HG03432 (cell line): ENCODE data around the gene TEX48.
A peak's percentile ranks its signal among the peaks of the same experiment; 100 is the strongest.

Experiments
- ATAC-seq: cut with Tn5 transposase; IDR thresholded peaks from one replicate; pipeline ENCODE4 v1.9.1; 2021; ENCODE audit warnings: mild to moderate bottlenecking, moderate library complexity; ENCODE audit not compliant: unreplicated experiment

Gene TEX48

DNA sequence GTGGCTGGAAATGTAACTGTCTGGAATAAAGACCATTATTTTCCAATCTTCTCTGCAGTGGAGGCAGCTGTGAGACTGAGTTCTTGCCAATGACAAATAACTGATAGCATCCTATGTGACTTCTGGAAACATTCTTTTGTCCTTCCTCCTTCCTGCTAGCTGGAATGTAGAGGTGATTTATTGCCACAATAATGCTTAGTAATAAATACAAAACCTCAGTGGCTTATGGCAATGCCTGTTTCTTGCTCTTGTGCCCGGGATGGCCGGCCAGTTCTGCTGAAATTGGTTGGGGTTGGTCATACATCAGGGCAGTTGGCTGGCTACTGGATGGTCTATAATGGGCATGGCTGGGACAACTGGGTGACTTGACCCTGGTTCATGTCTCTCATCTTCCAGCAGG is 12.2 kb upstream of the TEX48 start:
- ATAC-seq: no peak

DNA sequence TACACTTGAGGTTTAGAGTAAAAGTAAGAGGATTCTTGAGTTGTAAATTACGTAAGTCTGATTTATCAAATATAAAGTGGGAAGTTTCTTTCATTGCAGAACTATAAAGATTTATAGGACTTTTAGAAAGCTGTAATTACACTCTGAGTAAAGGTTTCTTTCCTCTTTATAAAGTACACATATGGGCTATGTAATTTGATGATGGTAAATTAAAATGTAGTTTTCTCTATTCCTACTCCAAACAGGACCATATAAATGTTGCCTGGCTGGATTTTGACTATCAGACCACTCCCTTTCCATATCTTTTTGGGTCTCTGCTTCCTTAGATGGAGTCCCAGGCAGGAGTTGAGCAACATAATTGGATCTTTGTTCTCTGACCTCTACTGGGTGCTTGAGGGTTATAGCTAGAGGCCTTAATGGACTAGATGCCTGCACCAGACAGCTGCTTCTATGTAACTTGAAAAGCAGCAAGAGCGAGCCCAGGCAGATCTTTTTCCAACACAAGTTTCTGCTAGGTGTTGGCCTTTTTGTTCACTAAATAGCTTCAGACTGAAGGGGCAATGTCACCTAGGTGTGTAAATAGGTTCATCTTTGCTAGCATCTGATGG is 11.4 kb upstream of the TEX48 start:
- ATAC-seq: no peak

DNA sequence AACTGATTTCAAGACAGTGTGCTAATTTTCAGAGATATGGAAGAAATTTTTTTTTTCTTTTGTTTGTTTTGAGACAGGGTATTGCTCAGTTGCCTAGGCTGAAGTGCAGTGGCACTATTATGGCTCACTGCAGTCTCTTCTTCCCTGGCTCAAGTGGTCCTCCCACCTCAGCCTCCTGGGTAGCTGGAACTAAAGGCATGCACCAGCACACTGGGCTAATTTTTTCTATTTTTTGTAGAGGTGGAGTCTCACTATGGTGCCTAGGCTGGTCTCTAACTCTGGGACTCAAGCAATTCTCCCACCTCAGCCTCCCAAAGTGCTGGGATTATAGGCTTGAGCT is 9.9 kb upstream of the TEX48 start:
- no peak for ATAC-seq

DNA sequence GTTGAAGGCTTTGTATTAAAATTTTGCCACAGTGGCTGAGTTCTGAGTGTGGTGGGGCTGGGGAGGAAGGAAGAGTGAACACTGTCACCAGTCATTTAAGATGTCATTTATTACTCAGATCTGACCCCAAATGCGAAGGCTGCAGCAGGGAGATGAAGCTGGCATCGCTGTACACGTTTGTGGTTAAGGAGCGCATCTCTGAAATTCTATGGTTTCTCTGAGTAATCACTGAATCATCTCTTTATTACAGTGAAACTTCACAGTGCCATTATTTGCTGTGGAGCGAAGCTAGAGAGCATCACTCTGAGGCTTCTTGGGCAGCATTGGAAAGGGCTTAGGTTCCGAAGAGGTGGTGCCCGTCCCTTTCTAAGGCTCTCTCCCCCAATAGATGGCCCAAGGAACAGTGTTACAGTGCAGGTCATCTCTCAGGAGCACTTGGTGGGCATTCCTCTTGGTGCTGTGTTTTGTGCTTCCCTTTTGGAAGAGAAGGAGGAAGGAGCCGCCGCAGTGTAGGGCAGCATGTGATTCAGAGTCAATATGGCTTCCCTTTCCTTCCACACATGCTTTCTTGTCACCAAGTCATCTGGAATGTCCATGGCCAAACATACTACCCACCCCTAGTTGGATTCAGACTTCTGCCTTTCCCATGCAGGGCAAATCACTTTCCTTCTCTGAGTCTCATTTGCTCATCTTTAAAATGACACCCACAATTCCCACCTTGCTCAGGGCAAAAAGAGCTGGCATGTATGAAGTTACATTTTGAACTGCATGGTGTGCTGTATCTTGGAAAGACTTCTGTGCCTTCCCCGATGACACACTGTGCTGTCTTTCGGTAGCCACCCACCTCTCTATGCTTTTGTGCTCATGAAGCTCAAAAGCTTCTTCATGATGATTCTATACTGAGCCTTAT is 9.3 kb upstream of the TEX48 start:
- peak; percentile 87 for ATAC-seq

DNA sequence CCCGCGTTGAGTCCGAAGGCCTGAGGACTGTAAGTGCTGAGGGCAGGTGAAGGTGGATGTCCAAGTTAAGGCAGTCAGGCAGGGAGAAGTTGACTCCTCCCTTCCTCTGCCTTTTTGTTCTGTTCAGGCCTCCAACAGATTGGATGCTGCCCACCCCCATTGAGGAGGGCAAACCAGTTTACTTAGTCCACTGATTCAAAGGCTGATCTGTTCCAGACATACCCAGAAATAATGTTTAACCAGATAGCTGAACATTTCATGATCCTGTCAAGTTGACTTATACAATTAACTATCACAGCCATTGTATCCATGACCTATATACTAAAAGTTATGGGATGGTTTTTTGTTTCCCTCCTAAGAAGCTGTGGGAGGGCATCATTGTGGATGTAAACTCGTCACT is 8.3 kb upstream of the TEX48 start:
- ATAC-seq: no peak

DNA sequence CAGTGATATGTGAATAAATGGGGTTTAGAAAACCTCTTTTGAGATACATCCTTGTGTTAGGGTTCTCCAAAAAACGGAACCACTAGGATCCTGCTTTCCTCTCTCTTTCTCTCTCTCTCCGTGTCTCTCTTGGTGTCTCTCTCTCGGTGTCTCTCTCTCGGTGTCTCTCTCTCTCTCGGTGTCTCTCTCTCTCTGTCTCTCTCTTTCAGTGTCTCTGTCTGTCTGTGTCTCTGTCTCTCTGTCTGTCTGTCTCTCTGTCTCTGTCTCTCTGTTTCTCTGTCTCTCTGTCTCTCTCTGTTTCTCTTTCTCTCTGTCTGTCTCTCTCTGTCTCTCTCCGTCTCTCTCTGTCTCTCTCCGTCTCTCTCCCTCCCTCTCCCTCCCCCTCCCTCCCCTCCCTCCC is 7.8 kb upstream of the TEX48 start:
- ATAC-seq: no peak

DNA sequence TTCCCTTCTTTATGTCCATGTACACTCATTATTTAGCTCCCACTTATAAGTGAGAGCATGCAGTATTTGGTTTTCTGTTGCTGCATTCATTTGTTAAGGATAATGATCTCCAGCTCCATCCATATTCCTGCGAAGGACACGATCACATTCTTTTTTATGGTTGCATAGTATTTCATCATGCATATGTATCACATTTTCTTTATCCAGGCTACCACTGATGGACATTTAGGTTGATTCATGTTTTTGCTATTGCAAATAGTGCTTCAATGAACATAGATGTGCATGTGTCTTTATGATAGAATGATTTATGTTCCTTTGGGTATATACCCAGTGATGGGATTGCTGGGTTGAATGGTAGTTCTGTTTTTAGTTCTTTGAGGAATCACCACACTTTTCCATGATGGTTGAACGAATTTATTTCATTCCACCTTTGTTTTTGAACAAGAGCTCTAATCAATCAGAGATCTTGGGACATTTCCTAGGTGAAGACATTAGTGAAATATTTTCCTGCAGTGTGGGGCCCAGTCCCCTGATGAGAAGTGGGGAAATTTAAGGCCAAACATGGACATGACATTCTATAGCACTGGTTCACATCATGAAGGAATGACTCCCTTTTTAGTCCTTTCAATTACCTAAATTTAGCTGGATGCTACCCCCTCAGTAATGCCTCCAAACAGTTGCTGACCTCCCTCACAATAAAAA is 7.1 kb upstream of the TEX48 start:
- no peak for ATAC-seq

DNA sequence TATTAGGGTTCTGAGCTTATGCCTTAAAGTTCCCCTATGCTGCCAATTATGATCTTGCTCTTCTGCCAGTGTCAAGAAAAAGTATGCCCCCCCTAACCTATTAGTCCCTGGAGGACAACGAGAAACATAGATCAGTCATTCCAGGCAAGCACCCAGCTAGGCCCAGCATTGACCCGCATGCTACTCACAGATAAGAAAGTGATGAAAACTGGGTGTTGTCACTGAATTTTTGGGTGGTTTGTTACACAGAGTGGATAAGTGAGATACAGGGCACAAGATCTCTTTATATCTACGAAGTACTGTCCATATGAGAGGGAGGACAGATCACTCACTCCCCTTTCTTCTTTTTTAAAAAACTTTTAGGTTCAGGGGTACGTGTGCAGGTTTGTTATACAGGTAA is 6.4 kb upstream of the TEX48 start:
- ATAC-seq: no peak

DNA sequence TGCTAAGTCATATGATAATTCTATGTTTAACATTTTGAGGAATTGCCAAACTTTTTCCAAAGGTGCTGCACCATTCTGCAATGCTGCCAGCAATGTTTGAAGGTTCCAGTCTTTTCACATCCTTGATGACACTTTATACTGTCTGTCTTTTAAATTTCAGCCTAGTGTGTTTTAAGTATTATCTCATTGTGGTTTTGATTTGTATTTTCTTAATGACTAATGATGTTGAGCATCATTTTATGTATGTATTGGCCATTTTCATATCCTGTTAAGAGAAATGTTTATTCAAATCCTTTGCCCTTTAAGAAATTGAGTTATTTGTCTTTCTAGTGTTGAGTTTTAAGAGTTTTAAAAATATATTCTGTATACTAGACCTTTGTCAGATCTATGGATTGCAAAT is 5.0 kb upstream of the TEX48 start:
- no peak for ATAC-seq

DNA sequence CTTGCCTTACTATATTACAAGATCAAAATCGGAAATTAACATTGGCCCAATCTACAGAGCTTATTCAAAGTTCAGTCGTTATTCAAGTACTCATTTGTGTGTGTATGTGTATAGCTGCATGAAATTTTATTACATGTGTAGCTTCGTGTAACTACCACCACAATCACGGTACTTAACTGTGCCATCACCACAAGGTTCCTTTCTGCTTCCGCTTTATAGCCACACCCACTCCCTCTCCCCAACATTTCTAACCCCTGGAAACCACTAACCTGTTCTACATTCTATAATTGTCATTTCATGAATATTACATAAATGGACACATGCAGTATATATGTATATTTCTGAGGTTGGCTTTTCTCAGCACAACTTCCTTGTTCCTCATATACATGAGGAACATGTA is 4.0 kb upstream of the TEX48 start:
- no peak for ATAC-seq

DNA sequence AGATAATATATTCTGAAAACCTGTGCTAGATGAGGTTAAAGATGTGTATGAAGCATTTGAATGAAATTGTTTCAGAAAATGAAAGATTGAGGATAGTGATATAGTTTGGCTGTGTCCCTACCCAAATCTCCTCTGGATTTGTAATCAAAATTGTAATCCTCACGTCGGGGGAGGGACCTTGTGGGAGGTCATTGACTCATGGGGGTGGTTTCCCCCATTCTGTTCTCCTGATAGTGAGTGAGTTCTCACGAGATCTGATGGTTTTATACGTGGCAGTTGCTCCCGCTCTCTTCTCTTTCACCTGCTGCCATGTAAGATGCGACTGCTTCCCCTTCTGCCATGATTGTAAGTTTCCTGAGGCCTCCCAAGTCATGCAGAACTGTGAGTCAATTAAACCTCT is 2.0 kb upstream of the TEX48 start:
- no peak for ATAC-seq

DNA sequence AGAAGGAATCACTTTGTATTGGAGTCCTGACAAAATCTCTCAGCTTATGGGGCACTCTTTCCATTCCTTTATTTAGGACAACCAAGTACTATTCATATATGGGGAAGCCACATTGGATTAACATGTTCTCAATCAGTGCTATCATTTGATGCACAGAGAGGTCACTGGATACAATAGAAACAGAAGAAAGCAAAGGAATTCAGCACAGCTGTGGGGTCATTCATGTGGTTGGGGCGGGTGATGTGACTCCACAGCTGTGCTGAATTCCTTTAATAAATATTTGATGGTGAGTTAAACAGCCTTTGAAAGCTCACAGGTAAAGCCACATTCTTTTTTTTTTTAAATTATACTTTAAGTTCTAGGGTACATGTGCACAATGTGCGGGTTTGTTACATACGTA is 854 bp upstream of the TEX48 start:
- no peak for ATAC-seq

DNA sequence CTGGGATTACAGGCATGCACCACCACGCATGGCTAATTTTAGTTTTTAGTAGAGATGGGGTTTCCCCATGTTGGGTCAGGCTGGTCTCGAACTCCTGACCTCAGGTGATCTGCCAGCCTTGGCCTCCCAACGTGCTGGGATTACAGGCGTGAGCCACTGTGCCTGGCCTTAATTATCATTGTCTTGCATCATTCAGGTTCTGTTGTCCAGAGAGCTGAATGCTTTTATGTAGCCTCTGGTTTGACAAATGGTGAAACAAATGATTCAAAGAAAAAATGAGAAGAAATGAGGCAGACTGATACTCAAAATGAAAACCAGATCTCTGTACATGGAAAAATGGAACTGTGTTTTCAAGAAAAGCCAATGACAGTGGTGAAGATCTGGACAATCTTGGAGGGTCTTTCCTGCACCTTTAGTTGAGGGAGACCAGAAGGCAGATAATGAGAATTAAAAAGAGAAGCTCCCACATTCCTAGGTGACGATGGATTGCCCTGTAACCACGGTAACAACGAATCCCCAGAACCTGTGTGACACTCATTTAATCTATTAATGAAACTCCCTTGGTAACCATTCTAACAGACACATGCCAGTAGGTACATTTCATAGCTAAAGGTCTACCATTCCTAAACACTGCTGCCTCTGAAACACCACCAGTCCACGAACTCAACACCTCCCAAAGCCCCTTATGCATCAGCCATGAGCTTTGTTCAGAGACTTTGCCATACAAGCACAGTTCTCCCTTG is 1.6 kb downstream of the TEX48 start:
- no peak for ATAC-seq

DNA sequence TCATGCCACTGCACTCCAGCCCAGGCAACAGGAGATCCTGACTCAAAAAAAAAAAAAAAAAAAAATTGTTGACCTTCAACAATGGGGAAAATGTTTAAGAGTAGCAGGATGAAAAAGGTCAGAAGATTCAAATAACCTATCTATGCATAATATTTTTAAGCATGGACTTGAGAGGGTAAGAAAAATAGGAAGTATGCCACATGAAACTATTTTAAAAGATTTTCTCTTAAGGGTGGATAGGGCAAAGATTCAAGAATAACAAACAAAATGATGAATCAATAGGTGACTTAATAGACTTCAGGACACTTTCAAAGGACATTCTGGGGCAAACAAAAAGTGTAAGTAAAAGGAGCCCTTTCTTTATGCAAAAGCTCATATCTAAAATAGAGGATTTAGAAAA is 3.2 kb downstream of the TEX48 start:
- no peak for ATAC-seq

DNA sequence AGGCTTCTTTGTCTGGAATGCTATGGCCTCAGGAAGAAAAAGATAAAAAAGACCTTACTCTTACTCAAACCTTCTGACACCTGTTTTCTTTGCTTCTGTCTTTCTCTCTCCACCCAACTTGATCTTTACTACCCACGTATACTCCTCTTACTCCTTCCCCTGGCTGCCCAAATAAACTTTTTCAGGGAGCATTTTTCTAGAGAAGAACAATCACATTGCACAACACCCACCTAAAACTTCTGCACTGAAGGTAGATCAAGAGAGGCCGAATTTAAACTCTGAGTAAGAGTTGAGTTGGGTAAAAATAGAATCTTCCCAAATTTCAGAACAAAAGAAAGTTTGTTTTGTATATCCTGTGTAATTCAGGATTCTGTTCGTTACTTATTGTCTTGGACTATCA is 3.9 kb downstream of the TEX48 start:
- no peak for ATAC-seq

DNA sequence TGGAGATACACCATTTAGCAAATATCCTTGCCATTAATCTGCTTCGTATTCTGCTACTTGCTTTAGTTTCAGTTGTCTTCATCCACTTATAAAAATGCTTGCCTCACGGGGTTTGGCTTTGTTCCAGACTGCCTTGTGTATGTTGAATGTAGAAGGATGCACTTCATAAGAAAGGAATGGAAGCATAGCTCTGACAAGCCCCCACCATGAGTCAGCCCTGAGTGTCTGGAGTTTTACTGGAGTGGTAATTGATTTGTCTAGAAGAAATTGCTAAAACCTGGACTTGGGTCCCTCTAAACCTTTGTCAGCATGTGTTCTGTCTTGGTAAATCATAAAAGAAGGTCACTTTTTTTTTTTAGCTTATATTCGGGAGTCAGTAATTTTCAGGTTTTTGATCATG is 4.6 kb downstream of the TEX48 start:
- ATAC-seq: no peak

DNA sequence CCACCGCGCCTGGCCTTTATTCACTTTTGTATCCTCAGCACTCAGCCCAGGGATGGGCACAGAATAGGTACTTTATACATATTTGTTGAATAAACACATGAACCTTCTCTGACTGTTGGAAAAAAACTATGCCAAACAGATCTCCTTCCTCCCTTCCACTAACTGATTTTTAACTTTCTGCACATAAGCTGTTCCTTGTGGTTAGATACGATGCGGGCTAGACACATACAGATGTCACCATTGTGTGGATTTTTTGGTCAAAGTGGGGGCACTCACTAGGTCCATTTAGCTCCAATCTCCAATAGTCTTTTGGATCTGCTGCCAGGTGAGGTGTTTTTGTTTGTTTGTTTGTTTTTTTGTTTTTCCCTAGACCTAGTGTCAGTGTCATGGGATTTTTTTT is 5.1 kb downstream of the TEX48 start:
- no peak for ATAC-seq

DNA sequence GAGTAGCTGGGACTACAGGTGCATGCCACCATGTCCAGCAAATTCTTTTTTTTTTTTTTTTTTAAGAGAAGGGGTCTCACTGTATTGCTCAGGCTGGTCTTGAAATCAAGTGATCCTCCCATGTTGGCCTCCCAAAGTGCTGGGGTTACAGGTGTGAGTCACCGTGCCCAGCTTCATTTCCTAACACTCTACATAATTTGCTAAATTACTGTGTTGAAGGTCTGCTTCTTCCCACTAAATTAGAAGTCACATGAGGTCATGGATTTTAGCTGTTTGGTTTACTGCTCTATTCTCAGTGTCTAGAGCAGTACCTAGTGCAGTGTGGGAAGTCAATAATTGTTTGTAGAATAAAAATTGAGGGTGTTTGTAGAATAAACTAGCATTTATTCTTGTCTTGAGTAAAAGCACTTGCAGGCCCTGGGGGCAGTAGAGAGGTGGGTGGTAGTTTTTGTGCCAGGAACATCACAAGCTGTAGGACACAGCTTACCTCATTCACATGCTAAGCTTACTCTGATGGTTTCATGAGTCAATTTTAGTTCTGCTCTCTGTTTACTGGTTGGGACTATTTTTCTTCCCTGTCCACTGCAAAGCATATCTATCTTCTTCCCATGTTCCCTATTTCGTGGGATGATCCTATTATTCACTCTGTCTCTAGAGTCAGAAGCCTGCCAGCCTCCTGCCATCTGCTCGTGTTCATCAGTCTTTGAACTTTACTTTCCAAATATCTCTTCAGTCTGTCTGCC is 7.0 kb downstream of the TEX48 start:
- no peak for ATAC-seq

DNA sequence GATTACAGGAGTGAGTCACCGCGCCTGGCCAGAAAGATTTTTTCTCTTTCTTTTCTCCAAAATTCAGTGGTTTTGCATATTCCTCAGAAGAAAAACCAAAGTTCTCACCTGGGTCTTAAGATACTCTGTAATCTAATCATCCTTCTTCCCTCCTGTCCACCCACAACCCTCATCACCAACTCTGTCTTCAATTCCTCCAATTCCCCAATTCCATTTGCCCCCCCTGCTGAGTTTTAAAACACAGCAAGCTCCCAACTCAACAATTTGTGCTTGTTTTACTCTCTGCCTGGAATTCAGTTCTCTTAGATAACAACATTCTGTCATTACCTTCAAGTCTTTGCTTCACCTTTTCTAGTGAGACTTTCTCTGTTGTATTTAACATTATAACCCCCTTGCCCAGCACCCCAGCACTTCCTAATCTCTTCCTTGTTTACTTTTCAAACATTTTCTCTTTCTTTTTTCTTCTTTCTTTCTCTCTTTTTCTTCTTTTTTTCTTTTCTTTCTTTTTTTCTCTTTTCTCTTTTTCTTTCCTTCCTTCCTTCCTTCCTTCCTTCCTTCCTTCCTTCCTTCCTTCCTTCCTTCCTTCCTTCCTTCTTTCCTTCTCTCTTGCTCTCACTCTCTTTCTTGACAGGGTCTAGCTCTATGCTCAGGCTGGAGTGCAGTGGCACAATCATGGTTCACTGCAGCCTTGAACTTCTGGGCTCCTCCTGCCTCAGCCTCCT is 7.8 kb downstream of the TEX48 start:
- no peak for ATAC-seq

DNA sequence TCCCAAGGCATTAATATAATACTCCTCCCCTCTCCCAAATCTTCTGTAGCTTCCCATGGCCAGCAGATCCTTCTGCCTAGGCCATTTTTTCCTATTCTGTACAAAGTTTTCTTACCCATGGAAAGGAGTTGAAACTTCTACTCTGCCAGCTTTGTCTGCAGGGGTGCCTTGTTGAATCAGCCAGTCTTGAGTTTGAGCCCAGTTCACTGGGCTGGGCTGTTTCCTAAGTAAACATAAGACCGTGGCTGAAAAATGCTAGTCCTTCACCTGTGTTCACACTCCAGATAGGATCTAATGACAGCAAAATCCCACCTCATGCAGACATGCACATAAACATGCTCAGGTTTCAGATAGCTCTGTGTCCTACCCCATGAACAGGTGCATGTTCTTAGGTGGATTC is 10.4 kb downstream of the TEX48 start:
- ATAC-seq: no peak
